HEK293 (cell line): Measurements from ENCODE around the gene PICALM.
A peak's percentile ranks its signal among the peaks of the same experiment; 100 is the strongest.

ENCODE experiments used
- CTCF ChIA-PET: fragments of 350-600 bp; formaldehyde crosslinking; extraction: SDS; loops from one replicate; lab custom pipeline; 2021; ENCODE audit warnings: antibody characterized with exemption; lab: Yijun Ruan, JAX
- POLR2A ChIA-PET: fragments of 300-600 bp; formaldehyde crosslinking; extraction: SDS; loops from one replicate; lab custom pipeline; 2020; ENCODE audit warnings: antibody characterized with exemption, inconsistent platforms; lab: Yijun Ruan, JAX
- H3K27ac ChIP-seq: fragments of 200-500 bp; sonication (Bioruptor generic); 2 replicates; pipeline ENCODE4 v1.5.1; 2014; ENCODE audit warnings: low read depth, low read length, control low read depth, inconsistent platforms; ENCODE audit errors: extremely low read depth
- H3K36me3 ChIP-seq, 2 experiments: fragments of 200-500 bp in 1 of 2; sonication (Bioruptor generic) in 1 of 2; 1 replicate in 1 of 2; 2 replicates in 1 of 2; pipeline ENCODE4 v1.5.1; 2014 to 2017; ENCODE audit warnings: inconsistent platforms in 2 of 2, low read length in 2 of 2; ENCODE audit not compliant: control insufficient read depth in 2 of 2, insufficient read depth in 1 of 2
- H3K4me1 ChIP-seq: fragments of 200-500 bp; sonication (Bioruptor generic); 2 replicates; pipeline ENCODE4 v1.5.1; 2014; ENCODE audit warnings: mild to moderate bottlenecking, low read length, inconsistent platforms; ENCODE audit not compliant: control insufficient read depth, insufficient read depth
- H3K4me3 ChIP-seq: 2 replicates; pipeline ENCODE4 v1.5.1; 2011; ENCODE audit warnings: low read depth, mild to moderate bottlenecking, control low read depth, low read length, moderate library complexity
- H3K9me3 ChIP-seq: fragments of 200-500 bp; sonication (Bioruptor generic); 2 replicates; pipeline ENCODE4 v1.5.1; 2014; ENCODE audit warnings: low read depth, low read length, inconsistent platforms; ENCODE audit not compliant: control insufficient read depth, insufficient read depth
- AEBP2 ChIP-seq: fragments of 450-650 bp; formaldehyde crosslinking; IDR thresholded peaks from 2 replicates; pipeline ENCODE4 v1.5.1; 2016; ENCODE audit warnings: missing biosample characterization, missing genetic modification characterization, borderline replicate concordance
- BCL6B ChIP-seq: fragments of 450-650 bp; formaldehyde crosslinking; IDR thresholded peaks from 2 replicates; pipeline ENCODE4 v1.5.1; 2017; ENCODE audit warnings: missing biosample characterization, missing genetic modification characterization
- PRDM1 ChIP-seq: fragments of 450-650 bp; formaldehyde crosslinking; IDR thresholded peaks from 2 replicates; pipeline ENCODE4; 2016; ENCODE audit warnings: missing biosample characterization, missing genetic modification characterization
- SP3 ChIP-seq: fragments of 450-650 bp; formaldehyde crosslinking; IDR thresholded peaks from 2 replicates; pipeline ENCODE4 v1.5.1; 2016; ENCODE audit warnings: missing biosample characterization, missing genetic modification characterization
- ZBTB44 ChIP-seq: fragments of 450-650 bp; IDR thresholded peaks from 2 replicates; pipeline ENCODE4 v1.5.1; 2018; ENCODE audit warnings: missing biosample characterization, mild to moderate bottlenecking, missing genetic modification characterization
- ZBTB48 ChIP-seq: fragments of 450-650 bp; formaldehyde crosslinking; IDR thresholded peaks from 2 replicates; pipeline ENCODE4 v1.5.1; 2016; ENCODE audit warnings: missing biosample characterization, missing genetic modification characterization
- ZBTB6 ChIP-seq: fragments of 450-650 bp; formaldehyde crosslinking; IDR thresholded peaks from 2 replicates; pipeline ENCODE4 v1.5.1; 2017; ENCODE audit warnings: missing biosample characterization, missing genetic modification characterization
- ZFP41 ChIP-seq: fragments of 450-650 bp; formaldehyde crosslinking; IDR thresholded peaks from 2 replicates; pipeline ENCODE4 v1.5.1; 2016; ENCODE audit warnings: missing biosample characterization, missing genetic modification characterization, borderline replicate concordance
- ZNF10 ChIP-seq: fragments of 450-650 bp; formaldehyde crosslinking; IDR thresholded peaks from 2 replicates; pipeline ENCODE4 v1.5.1; 2017; ENCODE audit warnings: missing biosample characterization, missing genetic modification characterization
- ZNF169 ChIP-seq: fragments of 450-650 bp; formaldehyde crosslinking; IDR thresholded peaks from 2 replicates; pipeline ENCODE4 v1.5.1; 2016; ENCODE audit warnings: missing biosample characterization, missing genetic modification characterization
- ZNF214 ChIP-seq: fragments of 450-650 bp; formaldehyde crosslinking; IDR thresholded peaks from 2 replicates; pipeline ENCODE4 v1.5.1; 2017; ENCODE audit warnings: missing biosample characterization, mild to moderate bottlenecking, missing genetic modification characterization, borderline replicate concordance
- ZNF223 ChIP-seq: fragments of 450-650 bp; formaldehyde crosslinking; IDR thresholded peaks from 2 replicates; pipeline ENCODE4 v1.5.1; 2016; ENCODE audit warnings: missing biosample characterization, missing genetic modification characterization
- ZNF24 ChIP-seq: fragments of 450-650 bp; formaldehyde crosslinking; IDR thresholded peaks from 2 replicates; pipeline ENCODE4 v1.5.1; 2016; ENCODE audit warnings: missing biosample characterization, missing genetic modification characterization
- ZNF274 ChIP-seq, 2 experiments: fragments of 200-500 bp in 1 of 2; fragments of 450-650 bp in 1 of 2; sonication (Bioruptor generic) in 1 of 2; formaldehyde crosslinking in 1 of 2; IDR thresholded peaks; 2 replicates each; pipeline versions ENCODE4 v1.5.1 to v1.6.1; 2014 to 2016; ENCODE audit warnings: borderline replicate concordance in 1 of 2, inconsistent platforms in 1 of 2, low read length in 1 of 2, missing biosample characterization in 1 of 2, missing genetic modification characterization in 1 of 2
- ZNF366 ChIP-seq: fragments of 450-650 bp; formaldehyde crosslinking; conservative IDR thresholded peaks from 2 replicates; pipeline ENCODE4 v1.5.1; 2016; ENCODE audit warnings: missing biosample characterization, missing genetic modification characterization
- ZNF404 ChIP-seq: fragments of 450-650 bp; formaldehyde crosslinking; IDR thresholded peaks from 2 replicates; pipeline ENCODE4 v1.5.1; 2017; ENCODE audit warnings: missing biosample characterization, missing genetic modification characterization
- ZNF555 ChIP-seq: fragments of 450-650 bp; formaldehyde crosslinking; conservative IDR thresholded peaks from 2 replicates; pipeline ENCODE4 v1.5.1; 2017; ENCODE audit warnings: missing biosample characterization, mild to moderate bottlenecking, missing genetic modification characterization, inconsistent platforms
- ZSCAN18 ChIP-seq: fragments of 450-650 bp; formaldehyde crosslinking; IDR thresholded peaks from 2 replicates; pipeline ENCODE4 v1.5.1; 2016; ENCODE audit warnings: missing biosample characterization, missing genetic modification characterization
- ZSCAN4 ChIP-seq: fragments of 450-650 bp; formaldehyde crosslinking; IDR thresholded peaks from 2 replicates; pipeline ENCODE4 v1.5.1; 2017; ENCODE audit warnings: missing biosample characterization, missing genetic modification characterization

The PICALM gene

GRCh38 chr11:86091086-86091485 is 22.2 kb upstream of the PICALM start:
- TF ChIP-seq ZBTB44 (tag by site-specific recombination) = no peak
- TF ChIP-seq PRDM1 (tag by site-specific recombination) = peak; percentile 54; the same call in 1 of the 2 replicates
- TF ChIP-seq ZNF366 (tag by site-specific recombination) = peak; percentile 44; the same call in 1 of the 2 replicates
- POLR2A ChIA-PET = no interaction called here
- CTCF ChIA-PET = no interaction called here

GRCh38 chr11:86089659-86090058 is 20.8 kb upstream of the PICALM start:
- ChIA-PET POLR2A (no interaction called here), CTCF (interaction anchor here (0.7 to 1.0 kb wide), 2 partner anchors 14 to 22 kb away, joined by 3 read pairs; no protein-coding TSS in a partner anchor)
- H3K36me3 ChIP-seq = no peaks in the 10 kb centered on the region
- no peaks in the 10 kb centered on the region for H3K9me3 ChIP-seq
- H3K4me3 ChIP-seq = no peak overlapping the region
- H3K4me1 ChIP-seq = no peaks in the 10 kb centered on the region
- no peak for TF ChIP-seq ZNF223 (tag by site-specific recombination)
- TF ChIP-seq ZSCAN4 (tag by site-specific recombination) = no peak
- TF ChIP-seq ZSCAN18 = no peak
- TF ChIP-seq ZNF404 = no peak
- TF ChIP-seq ZNF274 (IDR thresholded peaks at IDR 0.05; ENCODE audit: low read length) = no peak
- no peak for TF ChIP-seq ZNF274 (tag by site-specific recombination; IDR thresholded peaks at IDR 0.05; ENCODE audit: borderline replicate concordance)
- TF ChIP-seq AEBP2 (tag by site-specific recombination) = no peak
- TF ChIP-seq ZNF555 (tag by site-specific recombination) = no peak
- no peak for TF ChIP-seq ZNF24
- no peak for TF ChIP-seq ZFP41
- no peak for TF ChIP-seq ZNF10 (tag by site-specific recombination)
- TF ChIP-seq ZNF169 (tag by site-specific recombination) = no peak
- TF ChIP-seq ZBTB48 (tag by site-specific recombination) = no peak
- no peak for TF ChIP-seq ZBTB6
- TF ChIP-seq BCL6B (tag by site-specific recombination) = no peak
- TF ChIP-seq SP3 = no peak
- TF ChIP-seq ZNF214 (tag by site-specific recombination) = no peak
- no peak overlapping the region for H3K27ac ChIP-seq

More at GRCh38 chr11:86091086-86091485, 22.2 kb upstream of the PICALM start:
- Histone ChIP-seq H3K4me3 (no peak overlapping the region), H3K36me3 (no peaks in the 10 kb centered on the region), H3K27ac (no peak overlapping the region), H3K4me1 (no peaks in the 10 kb centered on the region), H3K9me3 (no peaks in the 10 kb centered on the region)
